Stimulated activated CD4-positive, alpha-beta T cell treated with anti-CD3 and anti-CD28 coated beads, Interleukin-12 subunit alpha, Interleukin-12 subunit beta, amount 100 ng/mL, for 4 hours (primary cell): ENCODE results near the gene UBE2M.
"Not testable (repeated sequence)": the region's sequence is repeated elsewhere in the genome, so short reads cannot be mapped to it uniquely, and the experiment has no call there.

Experiments
- DNase-seq: peaks from one replicate; pipeline ENCODE4 v3.0.0-alpha.2; 2020

The UBE2M gene

GRCh38 chr19:58558066-58558622 is at the start of gene UBE2M:
Gene UBE2M (minus strand): TSS chr19:58558611. CDS start chr19:58558381, 230 bp downstream.
- DNase-seq: no peak

- not testable (repeated sequence) for DNase-seq
Observed at GRCh38 chr19:58607213-58607612, 48.8 kb upstream of the UBE2M start.

GRCh38 chr19:58606251-58606896 is 48.0 kb upstream of the UBE2M start:
- DNase-seq: not testable (repeated sequence)

GRCh38 chr19:58586133-58586765 is 27.8 kb upstream of the UBE2M start:
- no peak for DNase-seq

GRCh38 chr19:58585442-58586132 is 27.2 kb upstream of the UBE2M start:
- no peak for DNase-seq

GRCh38 chr19:58584498-58585441 is 26.4 kb upstream of the UBE2M start:
- DNase-seq: no peak

GRCh38 chr19:58582985-58583384 is 24.6 kb upstream of the UBE2M start:
- no peak for DNase-seq

- peak; percentile 87 for DNase-seq
Observed at GRCh38 chr19:58581227-58582141, 23.1 kb upstream of the UBE2M start.

- no peak for DNase-seq
Observed at GRCh38 chr19:58579473-58580142, 21.2 kb upstream of the UBE2M start.

GRCh38 chr19:58578012-58578925 is 19.9 kb upstream of the UBE2M start:
- DNase-seq: no peak

GRCh38 chr19:58577581-58577980 is 19.2 kb upstream of the UBE2M start:
- not testable (repeated sequence) for DNase-seq

- DNase-seq: peak; percentile 72
Observed at GRCh38 chr19:58575183-58576041, 17.0 kb upstream of the UBE2M start.

- no peak for DNase-seq
Observed at GRCh38 chr19:58573658-58574164, 15.3 kb upstream of the UBE2M start.

GRCh38 chr19:58572818-58573657 is 14.6 kb upstream of the UBE2M start, which contains the start of gene MZF1:
Gene MZF1 (minus strand): TSS chr19:58573335. CDS start chr19:58571389, 1,946 bp downstream.
- DNase-seq: peak; percentile 99

GRCh38 chr19:58572026-58572817 is 13.8 kb upstream of the UBE2M start:
- no peak for DNase-seq

GRCh38 chr19:58571575-58571947 is 13.2 kb upstream of the UBE2M start:
- DNase-seq: no peak
